Ovary (tissue), 3 donors: ENCODE results near the gene SLC5A12.

ENCODE experiments used
- CTCF ChIP-seq, 3 donors: fragments of 450-650 bp in 2 of 3; fragments of 200-600 bp in 1 of 3; IDR thresholded peaks; one replicate each; pipeline versions ENCODE4 v1.5.1 to v1.8.0; 2016 to 2022; ENCODE audit warnings: antibody characterized with exemption in 3 of 3, mild to moderate bottlenecking in 1 of 3
- EP300 ChIP-seq: sonication (generic); formaldehyde crosslinking; IDR thresholded peaks from one replicate; pipeline ENCODE4 v1.6.1; 2017; ENCODE audit warnings: antibody characterized with exemption
- POLR2A ChIP-seq: fragments of 450-650 bp; IDR thresholded peaks from one replicate; pipeline ENCODE4 v1.6.1; 2017; ENCODE audit warnings: antibody characterized with exemption, mild to moderate bottlenecking, moderate library complexity
- donor health status: DM: no; HTN: no; CAD: no.

- TF ChIP-seq POLR2A: no peak
- no peak for TF ChIP-seq CTCF (IDR thresholded peaks at IDR 0.05)
- no peak for TF ChIP-seq EP300
These were observed 99.7 kb downstream of the SLC5A12 start for GRCh38 chr11:26622181-26622580.
